NB4 (cell line): Measurements from ENCODE around the gene KIF7.

Experiments used
- CTCF ChIP-seq: IDR thresholded peaks from one replicate; pipeline ENCODE4 v1.5.1; 2012; ENCODE audit warnings: low read depth, low read length
- MAX ChIP-seq: IDR thresholded peaks from 2 replicates; pipeline ENCODE4 v1.6.1; 2011; ENCODE audit warnings: low read depth, low read length
- POLR2A ChIP-seq: IDR thresholded peaks from 2 replicates; pipeline ENCODE4 v1.6.1; 2011; ENCODE audit warnings: mild to moderate bottlenecking; ENCODE audit not compliant: insufficient read length; ENCODE audit errors: extremely low read depth

GRCh38 chr15:89627256-89627970 lies 27.9 kb downstream of the KIF7 start:
- TF ChIP-seq CTCF (no peak), MAX (no peak), POLR2A (no peak)
